HCT116 (cell line): Measurements from ENCODE around the gene KNDC1. TPM values are rescaled to one million over a fixed set of nuclear protein-coding genes. Genes with fewer than 3 reads are reported as not detected.
"Not testable (repeated sequence)": the region's sequence is repeated elsewhere in the genome, so short reads cannot be mapped to it uniquely, and the experiment has no call there.

Experiments used
- ATAC-seq: fragments of 200-7000 bp; cut with Tn5 transposase; 2 replicates; pipeline ENCODE4 v1.9.1; 2020; ENCODE audit warnings: mild to moderate bottlenecking, moderate library complexity
- BruUV-seq: library from RNA; stranded (reverse); fragments of 400-500 nt; replicated peaks from 2 replicates; lab custom pipeline; 2021; lab: Mats Ljungman, UMichigan
- CTCF ChIA-PET: fragments of 300-600 bp; sonication (Branson Sonifier 250); formaldehyde crosslinking; loops from one replicate; lab custom pipeline; 2021; ENCODE audit warnings: antibody characterized with exemption; lab: Charles Lee
- POLR2A ChIA-PET: fragments of 300-600, 350-600 bp; sonication (Branson Sonifier 250); formaldehyde crosslinking; loops from one replicate; lab custom pipeline; 2021; ENCODE audit warnings: antibody characterized with exemption; lab: Charles Lee
- RAD21 ChIA-PET, 2 experiments: fragments of 300-600 bp; sonication (Branson Sonifier 250); formaldehyde crosslinking; loops; one replicate each; lab custom pipeline; 2023; ENCODE audit warnings: low total read pairs in 2 of 2; ENCODE audit not compliant: uncharacterized antibody in 2 of 2, unreplicated experiment in 2 of 2, low non-redundant PET in 1 of 2; lab: Charles Lee
- DNase-seq: peaks from one replicate; pipeline ENCODE4 v3.0.0-alpha.2; 2010; ENCODE audit warnings: low read depth, low spot score
- H2AFZ ChIP-seq: fragments of 200-600 bp; shearing (Covaris generic), sonication (generic); 2 replicates; pipeline ENCODE4 v1.6.1; 2017; ENCODE audit warnings: low read depth, mixed run types, mixed read lengths, antibody characterized with exemption, low read length; ENCODE audit not compliant: poor library complexity, severe bottlenecking
- H3K27ac ChIP-seq: 2 replicates; pipeline ENCODE4 v1.5.1; 2012; ENCODE audit warnings: low read depth, low read length
- H3K27me3 ChIP-seq: fragments of 200-600 bp; sonication (generic); 2 replicates; pipeline ENCODE4 v1.6.1; 2016; ENCODE audit warnings: mixed run types, low read length, mixed read lengths; ENCODE audit not compliant: insufficient read depth
- H3K36me3 ChIP-seq, 2 experiments: fragments of 200-500 bp in 1 of 2; fragments of 200-600 bp in 1 of 2; sonication (Bioruptor generic) in 1 of 2; sonication (generic) in 1 of 2; 2 replicates each; pipeline versions ENCODE4 v1.5.1 to v1.6.1; 2014 to 2016; ENCODE audit warnings: low read length in 2 of 2, inconsistent platforms in 1 of 2, mixed read lengths in 1 of 2, mixed run types in 1 of 2; ENCODE audit not compliant: insufficient read depth in 2 of 2, control insufficient read depth in 1 of 2
- H3K4me1 ChIP-seq, 2 experiments: fragments of 200-600 bp in 1 of 2; sonication (generic) in 1 of 2; 2 replicates each; pipeline versions ENCODE4 v1.5.1 to v1.6.1; 2012 to 2017; ENCODE audit warnings: low read length in 2 of 2, inconsistent platforms in 1 of 2, mild to moderate bottlenecking in 1 of 2, mixed read lengths in 1 of 2, mixed run types in 1 of 2, moderate library complexity in 1 of 2; ENCODE audit not compliant: insufficient read depth in 2 of 2, control insufficient read depth in 1 of 2
- H3K4me2 ChIP-seq: fragments of 200-600 bp; sonication (generic); 2 replicates; pipeline ENCODE4 v1.6.1; 2017; ENCODE audit warnings: mixed run types, low read length, mixed read lengths
- H3K4me3 ChIP-seq, 2 experiments: fragments of 200-600 bp in 1 of 2; sonication (generic) in 1 of 2; replicated peaks in 1 of 2; 2 replicates each; pipeline ENCODE4 v1.5.1; 2011 to 2016; ENCODE audit warnings: low read length in 2 of 2, control low read depth in 1 of 2, low read depth in 1 of 2, mild to moderate bottlenecking in 1 of 2, mixed read lengths in 1 of 2, mixed run types in 1 of 2
- H3K79me2 ChIP-seq: fragments of 200-600 bp; sonication (generic); 2 replicates; pipeline ENCODE4 v1.6.1; 2017; ENCODE audit warnings: mild to moderate bottlenecking, mixed run types, low read length, moderate library complexity, mixed read lengths; ENCODE audit not compliant: insufficient read depth
- H3K9ac ChIP-seq: fragments of 200-600 bp; sonication (generic); 2 replicates; pipeline ENCODE4 v1.6.1; 2016; ENCODE audit warnings: low read length, mixed read lengths
- H3K9me2 ChIP-seq: fragments of 200-600 bp; sonication (generic), shearing (Covaris generic); 2 replicates; pipeline ENCODE4 v1.6.1; 2017; ENCODE audit warnings: mixed run types, mild to moderate bottlenecking, moderate library complexity; ENCODE audit not compliant: insufficient read depth
- H3K9me3 ChIP-seq, 2 experiments: fragments of 200-500 bp in 1 of 2; fragments of 200-600 bp in 1 of 2; sonication (Bioruptor generic) in 1 of 2; sonication (generic) in 1 of 2; 2 replicates each; pipeline ENCODE4 v1.6.1; 2014 to 2017; ENCODE audit warnings: low read length in 2 of 2, mixed read lengths in 2 of 2, inconsistent platforms in 1 of 2, low read depth in 1 of 2, mild to moderate bottlenecking in 1 of 2, mixed run types in 1 of 2, moderate library complexity in 1 of 2; ENCODE audit not compliant: control insufficient read depth in 1 of 2, insufficient read depth in 1 of 2
- H4K20me1 ChIP-seq: fragments of 200-600 bp; sonication (generic), shearing (Covaris generic); 2 replicates; pipeline ENCODE4 v1.6.1; 2017; ENCODE audit warnings: mixed run types, mild to moderate bottlenecking, moderate library complexity; ENCODE audit not compliant: insufficient read depth
- CBX3 ChIP-seq: IDR thresholded peaks from 2 replicates; pipeline ENCODE4 v1.6.1; 2012; ENCODE audit warnings: low read depth
- CTCF ChIP-seq, 3 experiments: fragments of 200-600 bp in 1 of 3; sonication (generic) in 1 of 3; IDR thresholded peaks in 2 of 3; conservative IDR thresholded peaks in 1 of 3; 2 replicates each; pipeline ENCODE4 v1.5.1; 2012 to 2017; ENCODE audit warnings: low read depth in 2 of 3, low read length in 2 of 3, antibody characterized with exemption in 1 of 3, borderline replicate concordance in 1 of 3, control low read depth in 1 of 3, mild to moderate bottlenecking in 1 of 3, mixed read lengths in 1 of 3, mixed run types in 1 of 3, moderate library complexity in 1 of 3; ENCODE audit not compliant: insufficient read depth in 1 of 3
- JUND ChIP-seq: IDR thresholded peaks from 2 replicates; pipeline ENCODE4 v1.6.1; 2012
- SIN3A ChIP-seq: IDR thresholded peaks from 2 replicates; pipeline ENCODE4 v1.6.1; 2012; ENCODE audit warnings: low read depth
- SP1 ChIP-seq: IDR thresholded peaks from 2 replicates; pipeline ENCODE4 v1.6.1; 2012; ENCODE audit warnings: low read depth
- TCF7L2 ChIP-seq: IDR thresholded peaks from 2 replicates; pipeline ENCODE4 v1.7.0; 2011; ENCODE audit warnings: borderline replicate concordance, inconsistent platforms; ENCODE audit not compliant: insufficient read depth, insufficient read length; ENCODE audit errors: extremely low read depth
- ZBTB33 ChIP-seq: IDR thresholded peaks from 2 replicates; pipeline ENCODE4 v1.6.1; 2011; ENCODE audit warnings: mild to moderate bottlenecking, low read length, moderate library complexity; ENCODE audit not compliant: insufficient replicate concordance; ENCODE audit errors: extremely low read depth
- intact Hi-C: fragments of 100-400 bp; cut with micrococcal nuclease; formaldehyde crosslinking; loops from 2 replicates; pipeline ENCODE4 v1.10.0; 2022
- total RNA-seq: library from RNA; stranded (reverse); gene quantifications from one replicate; pipeline ENCODE4 v1.2.1, GENCODE V29; 2021; ENCODE audit not compliant: unreplicated experiment

Gene KNDC1
- total RNA-seq, 1 experiment from 2014 or later: 3.6 TPM

- H3K27me3 ChIP-seq: no peaks in the 10 kb centered on the region
- H3K27ac ChIP-seq: no peak overlapping the region
- no peak overlapping the region for H3K4me3 ChIP-seq
- ChIA-PET CTCF (no interaction called here), POLR2A (no interaction called here), RAD21 (no interaction called here)
- TF ChIP-seq JUND (no peak), SP1 (no peak), TCF7L2 (no peak), CBX3 (no peak), SIN3A (no peak), CTCF (IDR thresholded peaks at IDR 0.05 in 2 of 3, conservative IDR thresholded peaks at IDR 0.05 in 1 of 3; ENCODE audit: borderline replicate concordance in 1 of 3, insufficient read depth in 1 of 3, low read depth in 2 of 3, low read length in 2 of 3) (no peak), ZBTB33 (no peak)
- no peaks in the 10 kb centered on the region for H3K36me3 ChIP-seq
- H3K4me2 ChIP-seq: no peak overlapping the region
- H3K9me2 ChIP-seq: no peaks in the 10 kb centered on the region
- H2AFZ ChIP-seq: no peak overlapping the region
- BruUV-seq: no TSS peak
- no peaks in the 10 kb centered on the region; a peak in 1 of 4 replicates for H3K9me3 ChIP-seq
- ATAC-seq (no peak), DNase-seq (no peak)
- intact Hi-C loops: no loop called here
- no peaks in the 10 kb centered on the region for H3K4me1 ChIP-seq
- no peaks in the 10 kb centered on the region for H4K20me1 ChIP-seq
- no peaks in the 10 kb centered on the region for H3K79me2 ChIP-seq
- H3K9ac ChIP-seq: no peak overlapping the region
Observed at GRCh38 chr10:133174689-133175263, 14.8 kb downstream of the KNDC1 start.

GRCh38 chr10:133175624-133176023 lies 15.6 kb downstream of the KNDC1 start:
- H3K9me3 ChIP-seq, H2AFZ ChIP-seq, H3K4me1 ChIP-seq, DNase-seq, H3K27ac ChIP-seq, H3K9me2 ChIP-seq, CTCF ChIA-PET, H3K27me3 ChIP-seq, intact Hi-C loops, POLR2A ChIA-PET, H4K20me1 ChIP-seq, H3K4me2 ChIP-seq, H3K36me3 ChIP-seq, H3K79me2 ChIP-seq, RAD21 ChIA-PET, H3K4me3 ChIP-seq, BruUV-seq, H3K9ac ChIP-seq, ATAC-seq: not testable (repeated sequence)
